HL-60 (cell line): ENCODE results near the gene RPS17.

ENCODE experiments used
- DNase-seq, 2 experiments: peaks; one replicate each; pipeline ENCODE4 v3.0.0-alpha.2; 2010 to 2020; ENCODE audit warnings: low read depth in 1 of 2, low spot score in 1 of 2
- H3K27ac ChIP-seq: fragments of 250-450 bp; sonication (Bioruptor Pico); replicated peaks from 2 replicates; pipeline ENCODE4 v1.5.1; 2020; ENCODE audit warnings: mild to moderate bottlenecking, moderate library complexity
- H3K27me3 ChIP-seq: fragments of 250-450 bp; sonication (Bioruptor Pico); 2 replicates; pipeline ENCODE4 v1.5.1; 2021; ENCODE audit warnings: mild to moderate bottlenecking, moderate library complexity; ENCODE audit not compliant: insufficient read depth, poor library complexity, severe bottlenecking
- H3K4me3 ChIP-seq: replicated peaks from 2 replicates; pipeline ENCODE4 v1.5.1; 2011; ENCODE audit warnings: mild to moderate bottlenecking, control low read depth, low read length; ENCODE audit not compliant: insufficient read depth
- GABPA ChIP-seq: IDR thresholded peaks from 2 replicates; pipeline ENCODE4 v1.6.1; 2012; ENCODE audit warnings: low read depth
- POLR2AphosphoS5 ChIP-seq: IDR thresholded peaks from 2 replicates; pipeline ENCODE4 v1.6.1; 2012; ENCODE audit warnings: low read depth
- SPI1 ChIP-seq: IDR thresholded peaks from 2 replicates; pipeline ENCODE4 v1.6.1; 2012; ENCODE audit warnings: low read depth, mild to moderate bottlenecking, borderline replicate concordance
- TF ChIP-seq, protein P1 (sequence below): IDR thresholded peaks from 2 replicates; pipeline ENCODE4 v1.6.1; 2012; ENCODE audit warnings: low read depth; ENCODE audit not compliant: insufficient replicate concordance
- TF ChIP-seq, protein P2 (sequence below): IDR thresholded peaks from one replicate; pipeline ENCODE4 v1.5.1; 2011; ENCODE audit warnings: low read length, control low read depth, inconsistent platforms; ENCODE audit not compliant: insufficient read depth

RPS17 gene

DNA sequence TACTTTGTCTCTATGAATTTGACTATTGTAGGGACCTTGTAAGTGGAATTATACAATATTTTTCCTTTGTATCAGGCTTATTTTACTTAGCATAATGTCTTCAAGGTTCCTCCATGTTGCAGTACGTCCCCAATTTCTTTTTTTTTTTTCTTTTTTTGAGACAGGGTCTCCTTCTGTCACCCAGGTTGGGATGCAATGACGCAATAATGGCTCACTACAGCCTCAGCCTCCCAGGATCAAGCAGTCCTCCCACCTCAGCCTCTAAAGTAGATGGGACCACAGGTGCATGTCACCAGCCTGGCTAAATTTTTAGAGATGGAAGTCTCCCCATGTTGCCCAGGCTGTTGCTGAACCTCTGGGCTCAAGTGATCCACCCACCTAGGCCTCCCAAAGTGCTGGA lies 40.5 kb upstream of the RPS17 start:
- no peak overlapping the region for H3K27ac ChIP-seq
- DNase-seq: no peak
- no peak for TF ChIP-seq SPI1
- TF ChIP-seq GABPA: no peak
- no peak for TF ChIP-seq POLR2AphosphoS5
- TF ChIP-seq, protein P1, sequence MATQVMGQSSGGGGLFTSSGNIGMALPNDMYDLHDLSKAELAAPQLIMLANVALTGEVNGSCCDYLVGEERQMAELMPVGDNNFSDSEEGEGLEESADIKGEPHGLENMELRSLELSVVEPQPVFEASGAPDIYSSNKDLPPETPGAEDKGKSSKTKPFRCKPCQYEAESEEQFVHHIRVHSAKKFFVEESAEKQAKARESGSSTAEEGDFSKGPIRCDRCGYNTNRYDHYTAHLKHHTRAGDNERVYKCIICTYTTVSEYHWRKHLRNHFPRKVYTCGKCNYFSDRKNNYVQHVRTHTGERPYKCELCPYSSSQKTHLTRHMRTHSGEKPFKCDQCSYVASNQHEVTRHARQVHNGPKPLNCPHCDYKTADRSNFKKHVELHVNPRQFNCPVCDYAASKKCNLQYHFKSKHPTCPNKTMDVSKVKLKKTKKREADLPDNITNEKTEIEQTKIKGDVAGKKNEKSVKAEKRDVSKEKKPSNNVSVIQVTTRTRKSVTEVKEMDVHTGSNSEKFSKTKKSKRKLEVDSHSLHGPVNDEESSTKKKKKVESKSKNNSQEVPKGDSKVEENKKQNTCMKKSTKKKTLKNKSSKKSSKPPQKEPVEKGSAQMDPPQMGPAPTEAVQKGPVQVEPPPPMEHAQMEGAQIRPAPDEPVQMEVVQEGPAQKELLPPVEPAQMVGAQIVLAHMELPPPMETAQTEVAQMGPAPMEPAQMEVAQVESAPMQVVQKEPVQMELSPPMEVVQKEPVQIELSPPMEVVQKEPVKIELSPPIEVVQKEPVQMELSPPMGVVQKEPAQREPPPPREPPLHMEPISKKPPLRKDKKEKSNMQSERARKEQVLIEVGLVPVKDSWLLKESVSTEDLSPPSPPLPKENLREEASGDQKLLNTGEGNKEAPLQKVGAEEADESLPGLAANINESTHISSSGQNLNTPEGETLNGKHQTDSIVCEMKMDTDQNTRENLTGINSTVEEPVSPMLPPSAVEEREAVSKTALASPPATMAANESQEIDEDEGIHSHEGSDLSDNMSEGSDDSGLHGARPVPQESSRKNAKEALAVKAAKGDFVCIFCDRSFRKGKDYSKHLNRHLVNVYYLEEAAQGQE: no peak
- TF ChIP-seq, protein P2, sequence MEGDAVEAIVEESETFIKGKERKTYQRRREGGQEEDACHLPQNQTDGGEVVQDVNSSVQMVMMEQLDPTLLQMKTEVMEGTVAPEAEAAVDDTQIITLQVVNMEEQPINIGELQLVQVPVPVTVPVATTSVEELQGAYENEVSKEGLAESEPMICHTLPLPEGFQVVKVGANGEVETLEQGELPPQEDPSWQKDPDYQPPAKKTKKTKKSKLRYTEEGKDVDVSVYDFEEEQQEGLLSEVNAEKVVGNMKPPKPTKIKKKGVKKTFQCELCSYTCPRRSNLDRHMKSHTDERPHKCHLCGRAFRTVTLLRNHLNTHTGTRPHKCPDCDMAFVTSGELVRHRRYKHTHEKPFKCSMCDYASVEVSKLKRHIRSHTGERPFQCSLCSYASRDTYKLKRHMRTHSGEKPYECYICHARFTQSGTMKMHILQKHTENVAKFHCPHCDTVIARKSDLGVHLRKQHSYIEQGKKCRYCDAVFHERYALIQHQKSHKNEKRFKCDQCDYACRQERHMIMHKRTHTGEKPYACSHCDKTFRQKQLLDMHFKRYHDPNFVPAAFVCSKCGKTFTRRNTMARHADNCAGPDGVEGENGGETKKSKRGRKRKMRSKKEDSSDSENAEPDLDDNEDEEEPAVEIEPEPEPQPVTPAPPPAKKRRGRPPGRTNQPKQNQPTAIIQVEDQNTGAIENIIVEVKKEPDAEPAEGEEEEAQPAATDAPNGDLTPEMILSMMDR: no peak

DNA sequence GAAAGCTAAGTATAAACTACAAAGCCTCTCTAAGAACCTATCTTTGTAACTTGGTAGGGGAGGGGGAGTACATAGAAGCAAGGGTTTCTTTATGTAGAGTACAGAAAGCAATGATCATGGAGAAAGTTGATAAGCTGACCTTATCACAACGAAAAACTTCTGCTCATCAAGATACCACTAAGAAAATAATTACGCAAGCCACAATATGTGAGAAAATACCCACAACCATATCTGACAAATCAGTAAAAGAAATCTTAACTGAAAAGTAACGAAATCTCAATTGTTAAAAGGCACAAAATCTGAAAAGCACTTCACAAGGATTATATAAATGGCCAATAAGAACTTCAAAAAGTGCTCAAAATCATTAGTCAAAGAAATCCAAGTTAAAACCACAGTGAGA lies 35.1 kb upstream of the RPS17 start:
- H3K27me3 ChIP-seq: peaks cover 30% of the 10 kb centered on the region
- H3K27ac ChIP-seq: no peak overlapping the region
- DNase-seq: no peak
- H3K4me3 ChIP-seq: no peak overlapping the region
- TF ChIP-seq SPI1: no peak
- TF ChIP-seq, protein P1: no peak

More for the DNA sequence above, 40.5 kb upstream of the RPS17 start:
- peaks cover 6% of the 10 kb centered on the region for H3K27me3 ChIP-seq
- no peak overlapping the region for H3K4me3 ChIP-seq

DNA sequence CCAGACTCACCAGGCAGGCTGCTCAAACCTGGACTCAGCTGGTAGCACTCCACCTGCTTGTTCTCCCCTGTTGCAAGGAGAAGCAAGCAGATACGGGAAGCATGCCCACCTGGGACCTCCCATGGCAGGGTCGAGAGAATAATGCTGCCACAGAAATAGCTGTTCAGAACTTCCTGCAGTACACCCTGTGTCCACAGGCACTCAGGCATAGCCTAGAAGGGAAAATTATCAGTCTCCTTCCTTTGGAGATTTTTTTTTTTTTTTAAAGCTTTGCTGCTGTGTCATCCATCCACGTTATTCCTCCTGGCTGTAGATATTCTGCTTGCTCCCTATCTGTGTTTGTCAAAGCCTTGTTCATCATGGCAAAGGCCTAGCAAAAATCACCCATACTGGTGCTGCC lies 32.7 kb upstream of the RPS17 start:
- Histone ChIP-seq H3K27ac (no peak overlapping the region), H3K4me3 (no peak overlapping the region), H3K27me3 (peaks cover 30% of the 10 kb centered on the region)
- TF ChIP-seq, protein P1: no peak
- TF ChIP-seq GABPA (no peak), SPI1 (no peak), POLR2AphosphoS5 (no peak)
- TF ChIP-seq, protein P2: no peak
- DNase-seq: no peak

DNA sequence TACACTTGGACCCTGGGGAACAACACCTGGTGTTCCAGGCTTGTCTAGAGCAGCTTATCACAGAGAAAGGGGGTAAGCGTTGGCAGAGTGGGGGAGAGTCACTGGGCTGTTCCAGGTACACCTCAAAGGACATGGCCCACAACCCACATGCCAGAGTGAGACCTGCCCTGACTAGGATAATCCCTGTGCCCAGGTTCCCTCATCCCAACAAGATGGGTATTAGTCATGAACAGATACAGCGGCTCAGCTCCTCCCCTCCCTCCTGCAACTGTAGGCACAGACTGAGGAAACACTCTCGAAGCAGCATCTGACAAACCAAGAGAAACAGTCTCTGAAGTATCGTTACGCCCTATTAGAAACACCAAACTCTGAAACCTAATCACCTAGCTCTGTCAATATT lies 32.1 kb upstream of the RPS17 start:
- DNase-seq: no peak
- Histone ChIP-seq H3K27me3 (peaks cover 30% of the 10 kb centered on the region), H3K4me3 (no peak overlapping the region), H3K27ac (no peak overlapping the region)
- TF ChIP-seq GABPA (no peak), POLR2AphosphoS5 (no peak), SPI1 (no peak)
- TF ChIP-seq, protein P1: no peak
- TF ChIP-seq, protein P2: no peak
